ENCODE measurements around the gene MBP.
A peak's percentile ranks its signal among the peaks of the same experiment; 100 is the strongest.
"Not testable (repeated sequence)": the region's sequence is repeated elsewhere in the genome, so short reads cannot be mapped to it uniquely, and the experiment has no call there.

The MBP gene

GRCh38 chr18:76973520-76974266 is 158.9 kb downstream of the MBP start:
- DNase-seq (ENCODE audit: low read depth, low spot score), result no peak

GRCh38 chr18:76972846-76973519 is 159.6 kb downstream of the MBP start:
- DNase-seq (ENCODE audit: low read depth, low spot score), result peak; percentile 33

- DNase-seq (ENCODE audit: low read depth, low spot score), result no peak
Observed at GRCh38 chr18:76972241-76972640, 160.3 kb downstream of the MBP start.

- no peak for DNase-seq (ENCODE audit: low read depth, low spot score)
Observed at GRCh38 chr18:76970770-76971559, 161.6 kb downstream of the MBP start.

- DNase-seq (ENCODE audit: low read depth, low spot score), result no peak
Observed at GRCh38 chr18:76967721-76968472, 164.7 kb downstream of the MBP start.

- DNase-seq (ENCODE audit: low read depth, low spot score), result not testable (repeated sequence)
Observed at GRCh38 chr18:76967299-76967698, 165.3 kb downstream of the MBP start.

GRCh38 chr18:76965555-76966151 is 166.9 kb downstream of the MBP start:
- not testable (repeated sequence) for DNase-seq (ENCODE audit: low read depth, low spot score)

GRCh38 chr18:76963936-76964335 is 168.6 kb downstream of the MBP start:
- DNase-seq (ENCODE audit: low read depth, low spot score), result no peak

- DNase-seq (ENCODE audit: low read depth, low spot score), result no peak
Observed at GRCh38 chr18:76962851-76963250, 169.7 kb downstream of the MBP start.

GRCh38 chr18:76960528-76961035 is 172.0 kb downstream of the MBP start:
- no peak for DNase-seq (ENCODE audit: low read depth, low spot score)

- DNase-seq (ENCODE audit: low read depth, low spot score), result no peak
Observed at GRCh38 chr18:76959605-76960004, 173.0 kb downstream of the MBP start.

- peak; percentile 15 for DNase-seq (ENCODE audit: low read depth, low spot score)
Observed at GRCh38 chr18:76958692-76959341, 173.8 kb downstream of the MBP start.

- DNase-seq (ENCODE audit: low read depth, low spot score), result no peak
Observed at GRCh38 chr18:76957384-76958355, 174.9 kb downstream of the MBP start.

GRCh38 chr18:76956648-76957047 is 175.9 kb downstream of the MBP start:
- no peak for DNase-seq (ENCODE audit: low read depth, low spot score)

GRCh38 chr18:76955524-76956170 is 176.9 kb downstream of the MBP start:
- DNase-seq (ENCODE audit: low read depth, low spot score), result no peak

- peak; percentile 84 for DNase-seq (ENCODE audit: low read depth, low spot score)
Observed at GRCh38 chr18:76953583-76954233, 178.9 kb downstream of the MBP start.

GRCh38 chr18:76953156-76953555 is 179.4 kb downstream of the MBP start:
- DNase-seq (ENCODE audit: low read depth, low spot score), result peak; percentile 61

GRCh38 chr18:76952747-76953146 is 179.8 kb downstream of the MBP start:
- DNase-seq (ENCODE audit: low read depth, low spot score), result no peak
